ENCODE results near the gene IRF2BPL.
"Not testable (repeated sequence)": the region's sequence is repeated elsewhere in the genome, so short reads cannot be mapped to it uniquely, and the experiment has no call there.

IRF2BPL gene

DNA sequence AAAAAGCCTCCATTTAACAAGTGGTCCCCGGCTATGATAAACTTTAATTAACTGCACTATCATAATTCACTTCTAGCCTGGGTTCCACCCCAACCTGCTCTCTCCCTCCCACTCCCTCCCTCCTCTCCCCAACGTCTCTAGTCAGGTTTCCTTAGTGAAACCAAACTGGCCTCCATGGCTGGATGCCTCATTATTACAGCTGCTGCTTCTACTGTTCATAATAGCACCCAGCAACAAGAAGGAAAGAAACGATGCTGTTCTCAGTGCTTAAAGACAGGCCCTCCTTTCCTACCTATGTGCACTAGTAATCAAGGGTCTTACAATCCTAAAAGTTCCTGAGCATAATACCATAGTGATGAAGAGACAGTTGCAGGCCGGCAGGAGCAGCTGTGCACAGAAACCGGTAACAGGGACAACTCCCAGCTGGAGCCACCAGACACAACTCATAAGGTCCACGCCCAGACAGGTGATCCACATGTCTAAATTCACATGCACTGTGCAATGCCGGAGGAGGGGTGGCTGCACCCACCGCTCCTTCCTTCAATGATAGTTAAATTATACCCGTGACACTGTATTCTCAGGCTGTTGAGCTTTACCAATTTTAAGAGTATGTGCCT, 6.2 kb downstream of the IRF2BPL start:
- FAIRE-seq: no peak
- no peak for TF ChIP-seq POLR2A (IDR thresholded peaks at IDR 0.05; ENCODE audit: low read depth, low read length)
- DNase-seq (ENCODE audit: insufficient read length, low spot score): no peak

DNA sequence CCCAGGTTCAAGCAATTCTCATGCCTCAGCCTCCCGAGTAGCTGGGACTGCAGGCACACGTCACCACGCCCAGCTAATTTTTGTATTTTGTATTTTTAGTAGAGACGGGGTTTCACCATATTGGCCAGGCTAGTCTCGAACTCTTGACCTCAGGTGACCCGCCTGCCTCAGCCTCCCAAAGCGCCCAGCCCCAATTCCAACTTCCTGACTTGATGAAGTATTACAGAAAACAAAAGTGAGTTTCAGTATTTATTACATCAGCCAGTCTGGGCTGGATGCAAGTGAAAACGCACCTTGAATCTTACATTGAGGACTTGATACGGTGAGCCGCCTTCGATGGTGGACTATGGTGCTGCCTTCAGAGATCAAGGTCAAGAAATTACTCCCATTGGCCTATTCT, 7.1 kb downstream of the IRF2BPL start:
- not testable (repeated sequence) for DNase-seq (ENCODE audit: insufficient read length, low spot score); FAIRE-seq

DNA sequence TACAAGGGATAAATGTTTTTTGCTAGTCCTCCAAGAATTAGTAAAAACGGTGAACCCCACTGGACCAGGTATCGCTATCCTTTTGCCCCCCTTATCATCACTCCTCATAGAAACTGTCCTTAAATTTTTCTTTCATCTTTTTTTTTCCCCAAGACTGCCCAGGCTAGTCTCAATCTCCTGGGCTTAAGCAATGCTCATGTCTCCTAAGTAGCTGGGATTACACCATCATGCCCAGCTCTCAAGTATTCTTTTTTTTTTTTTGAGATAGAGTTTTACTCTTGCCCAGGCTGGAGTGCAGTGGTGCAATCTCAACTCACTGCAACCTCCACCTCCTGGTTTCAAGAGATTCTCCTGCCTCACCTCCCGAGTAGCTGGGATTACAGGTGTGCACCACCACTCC, 9.7 kb downstream of the IRF2BPL start:
- FAIRE-seq (no peak), DNase-seq (ENCODE audit: insufficient read length, low spot score) (no peak)
- no peak for TF ChIP-seq POLR2A (IDR thresholded peaks at IDR 0.05; ENCODE audit: low read depth, low read length)

DNA sequence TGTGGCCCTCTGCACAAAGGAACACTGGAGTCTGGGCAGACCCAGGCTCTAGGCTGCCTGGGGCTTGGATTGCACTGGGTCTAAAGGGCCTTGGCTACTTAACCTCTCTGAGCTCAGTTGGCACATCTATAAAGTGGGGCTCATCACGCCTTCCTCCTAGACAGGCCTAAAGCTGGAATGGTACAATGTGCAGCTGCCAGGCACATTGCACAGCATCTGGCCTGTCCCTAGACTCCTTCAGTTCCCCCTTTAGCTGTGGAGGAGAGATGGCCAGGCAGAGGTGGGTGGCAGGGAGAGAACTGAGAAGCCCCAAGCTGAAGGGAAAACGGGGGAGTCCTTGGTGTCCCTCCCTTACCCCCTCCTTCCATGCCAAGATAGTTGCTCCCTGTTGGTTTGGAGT, 10.8 kb downstream of the IRF2BPL start:
- FAIRE-seq (no peak), DNase-seq (ENCODE audit: insufficient read length, low spot score) (no peak)
- TF ChIP-seq POLR2A (IDR thresholded peaks at IDR 0.05; ENCODE audit: low read depth, low read length): no peak

DNA sequence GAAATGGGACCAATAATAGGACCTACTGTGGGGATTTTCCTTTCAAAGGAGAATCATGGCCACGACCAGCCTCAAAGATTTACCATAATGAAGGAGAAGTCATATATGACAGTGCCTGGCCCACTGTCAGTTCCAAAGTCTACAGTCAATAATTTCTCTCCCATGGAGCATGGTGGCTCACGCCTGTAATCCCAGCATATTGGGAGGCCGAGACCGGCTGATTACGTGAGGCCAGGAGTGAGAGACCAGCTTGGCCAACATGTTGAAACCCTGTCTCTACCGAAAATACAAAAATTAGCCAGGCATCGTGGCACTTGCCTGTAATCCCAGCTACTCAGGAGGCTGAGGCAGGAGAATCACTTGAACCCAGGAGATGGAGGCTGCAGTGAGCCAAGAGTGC, 13.8 kb downstream of the IRF2BPL start:
- no peak for FAIRE-seq
- DNase-seq (ENCODE audit: insufficient read length, low spot score): no peak
- no peak for TF ChIP-seq POLR2A (IDR thresholded peaks at IDR 0.05; ENCODE audit: low read depth, low read length)

DNA sequence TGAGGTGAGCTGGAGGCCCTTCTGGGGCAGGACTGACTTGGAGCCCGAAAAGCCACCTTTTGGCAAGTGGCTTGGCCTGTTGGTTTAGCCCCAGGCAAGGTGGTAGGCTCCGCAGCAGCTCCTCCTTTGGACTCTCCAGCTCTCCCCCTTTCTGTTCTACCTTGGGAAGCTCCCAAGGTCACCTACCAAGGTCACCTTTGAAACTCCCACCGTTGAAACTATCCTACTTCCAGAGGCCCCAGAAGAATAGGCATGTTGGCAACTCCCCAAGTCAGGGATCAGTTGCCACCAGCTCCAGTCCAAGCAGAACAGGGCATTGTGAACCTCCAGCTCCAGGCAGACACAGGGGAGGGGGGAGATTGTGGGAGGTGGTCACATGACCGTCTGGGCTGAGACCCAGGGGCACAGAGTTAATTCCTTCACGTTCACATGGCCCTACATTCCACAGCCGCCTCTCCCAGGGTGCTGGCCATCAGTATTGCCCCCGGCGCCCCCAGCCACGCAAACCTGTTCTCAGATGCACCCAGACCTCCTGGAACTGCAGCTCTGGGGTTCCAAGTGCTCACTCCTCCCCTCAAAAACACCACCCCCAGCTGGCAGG, 14.4 kb downstream of the IRF2BPL start:
- FAIRE-seq (no peak), DNase-seq (ENCODE audit: insufficient read length, low spot score) (no peak)

DNA sequence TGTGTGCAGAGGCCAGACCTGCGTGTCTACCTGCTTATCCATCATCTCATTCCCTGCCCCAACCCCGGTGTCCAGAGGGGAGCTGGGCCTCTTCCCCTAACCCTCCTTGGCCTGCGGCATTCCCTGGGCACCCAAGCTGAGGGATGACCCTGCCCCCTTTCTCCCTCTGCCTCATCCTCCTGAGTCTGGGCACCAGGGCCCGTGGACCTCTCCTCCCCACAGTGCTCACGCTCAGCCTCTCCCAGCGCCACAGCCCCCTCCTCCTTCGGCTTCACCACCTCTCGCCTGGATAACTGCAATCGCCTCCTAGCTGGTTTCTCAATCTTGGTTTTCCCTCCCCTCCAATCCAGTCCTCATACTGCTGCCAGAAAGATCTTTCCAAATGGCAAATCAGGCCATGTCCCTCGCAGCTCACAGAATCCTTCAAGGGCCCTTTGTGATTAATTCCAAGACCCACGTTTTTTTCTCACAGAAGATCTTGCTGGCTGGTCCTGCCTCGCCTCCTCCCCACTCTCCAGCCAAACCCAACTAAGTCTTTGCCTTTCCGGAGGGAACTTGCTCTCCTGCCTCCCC, 16.2 kb downstream of the IRF2BPL start:
- DNase-seq (ENCODE audit: insufficient read length, low spot score): no peak
- FAIRE-seq: no peak

More for the DNA sequence above, 14.4 kb downstream of the IRF2BPL start:
- TF ChIP-seq POLR2A (IDR thresholded peaks at IDR 0.05; ENCODE audit: low read depth, low read length): no peak

DNA sequence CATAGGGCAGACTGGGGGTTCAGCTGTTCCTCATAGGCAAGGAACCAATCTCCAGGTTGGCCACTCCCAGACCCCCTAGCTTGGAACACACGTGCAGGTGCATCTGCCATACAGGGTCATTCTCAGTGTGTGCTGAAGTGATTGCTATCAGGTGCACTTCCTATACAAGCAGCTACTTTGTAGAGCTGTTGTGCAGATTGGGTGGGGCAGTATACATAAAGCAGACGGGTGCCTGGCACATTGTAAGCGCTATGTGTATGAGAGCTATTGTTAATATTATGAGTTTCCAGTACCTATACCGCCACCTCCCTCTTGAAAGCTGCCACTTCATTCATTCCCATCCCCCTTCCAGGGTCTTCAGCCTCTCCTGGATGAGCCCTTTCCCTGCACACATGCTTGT, 17.3 kb downstream of the IRF2BPL start:
- no peak for TF ChIP-seq POLR2A (IDR thresholded peaks at IDR 0.05; ENCODE audit: low read depth, low read length)
- FAIRE-seq (no peak), DNase-seq (ENCODE audit: insufficient read length, low spot score) (no peak)

More for the DNA sequence above, 16.2 kb downstream of the IRF2BPL start:
- no peak for TF ChIP-seq POLR2A (IDR thresholded peaks at IDR 0.05; ENCODE audit: low read depth, low read length)

DNA sequence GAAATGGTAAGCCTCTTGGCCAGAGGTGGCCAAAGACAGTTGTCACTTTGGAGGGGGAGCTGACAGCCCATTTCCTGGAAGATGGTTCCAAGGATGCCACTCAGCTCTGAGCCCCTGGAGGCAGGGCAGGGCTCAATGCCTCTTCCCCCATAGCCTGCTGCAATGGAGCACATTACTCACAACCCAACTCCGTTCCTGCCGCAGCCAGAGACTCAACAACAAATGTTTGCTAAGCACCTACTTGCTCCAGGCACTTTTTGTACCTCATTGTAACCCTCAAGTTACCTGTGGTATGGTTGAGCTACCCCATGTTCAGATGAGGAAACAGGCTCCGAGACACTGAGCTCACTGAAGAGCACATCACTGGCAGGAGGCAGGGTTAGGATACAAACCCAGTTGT, 19.5 kb downstream of the IRF2BPL start:
- FAIRE-seq (no peak), DNase-seq (ENCODE audit: insufficient read length, low spot score) (no peak)
- TF ChIP-seq POLR2A (IDR thresholded peaks at IDR 0.05; ENCODE audit: low read depth, low read length): no peak

DNA sequence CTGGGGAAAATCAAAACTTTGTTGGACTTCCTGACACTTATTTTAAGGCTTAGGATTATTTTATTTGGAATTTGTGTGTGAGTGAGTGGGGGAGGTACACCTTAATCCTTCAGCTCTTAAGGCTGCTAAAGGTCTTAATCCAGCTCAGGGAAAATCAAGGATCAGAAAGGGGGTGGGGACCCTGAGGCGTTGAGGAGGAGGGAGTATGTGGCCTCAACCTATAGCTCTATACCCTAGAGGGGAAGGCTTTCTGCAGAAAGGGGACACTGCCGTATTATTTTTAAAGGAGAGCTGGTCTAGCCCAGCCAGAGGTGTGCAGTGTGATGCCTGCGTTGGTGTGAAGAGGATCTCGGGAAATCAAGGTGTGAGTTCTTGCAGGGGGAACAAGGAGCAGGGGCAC, 20.0 kb downstream of the IRF2BPL start:
- FAIRE-seq (no peak), DNase-seq (ENCODE audit: insufficient read length, low spot score) (no peak)
- no peak for TF ChIP-seq POLR2A (IDR thresholded peaks at IDR 0.05; ENCODE audit: low read depth, low read length)

DNA sequence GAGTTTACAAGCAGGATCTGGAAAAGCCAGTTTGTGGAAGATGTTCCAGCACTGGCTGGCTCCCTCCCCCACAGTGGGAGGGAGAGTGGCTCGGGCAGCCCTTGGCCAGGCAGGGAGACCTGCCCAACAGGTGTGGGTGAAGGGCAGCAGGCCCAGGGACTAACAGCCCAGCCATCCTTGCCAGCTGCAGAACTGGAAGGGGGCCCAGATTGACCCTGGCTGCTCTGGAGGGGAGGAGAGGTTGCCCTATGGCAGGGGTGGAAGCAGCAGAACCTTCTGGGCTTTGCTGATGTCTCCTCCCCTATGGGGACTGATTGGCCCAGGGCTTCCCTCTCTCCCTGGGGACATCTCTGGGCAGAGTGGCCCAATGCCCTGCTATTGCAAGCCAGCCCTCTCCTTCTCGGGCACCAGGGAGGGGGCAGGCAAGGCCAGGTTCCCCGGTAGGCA, 20.5 kb downstream of the IRF2BPL start:
- FAIRE-seq (no peak), DNase-seq (ENCODE audit: insufficient read length, low spot score) (no peak)
- TF ChIP-seq POLR2A (IDR thresholded peaks at IDR 0.05; ENCODE audit: low read depth, low read length): no peak

DNA sequence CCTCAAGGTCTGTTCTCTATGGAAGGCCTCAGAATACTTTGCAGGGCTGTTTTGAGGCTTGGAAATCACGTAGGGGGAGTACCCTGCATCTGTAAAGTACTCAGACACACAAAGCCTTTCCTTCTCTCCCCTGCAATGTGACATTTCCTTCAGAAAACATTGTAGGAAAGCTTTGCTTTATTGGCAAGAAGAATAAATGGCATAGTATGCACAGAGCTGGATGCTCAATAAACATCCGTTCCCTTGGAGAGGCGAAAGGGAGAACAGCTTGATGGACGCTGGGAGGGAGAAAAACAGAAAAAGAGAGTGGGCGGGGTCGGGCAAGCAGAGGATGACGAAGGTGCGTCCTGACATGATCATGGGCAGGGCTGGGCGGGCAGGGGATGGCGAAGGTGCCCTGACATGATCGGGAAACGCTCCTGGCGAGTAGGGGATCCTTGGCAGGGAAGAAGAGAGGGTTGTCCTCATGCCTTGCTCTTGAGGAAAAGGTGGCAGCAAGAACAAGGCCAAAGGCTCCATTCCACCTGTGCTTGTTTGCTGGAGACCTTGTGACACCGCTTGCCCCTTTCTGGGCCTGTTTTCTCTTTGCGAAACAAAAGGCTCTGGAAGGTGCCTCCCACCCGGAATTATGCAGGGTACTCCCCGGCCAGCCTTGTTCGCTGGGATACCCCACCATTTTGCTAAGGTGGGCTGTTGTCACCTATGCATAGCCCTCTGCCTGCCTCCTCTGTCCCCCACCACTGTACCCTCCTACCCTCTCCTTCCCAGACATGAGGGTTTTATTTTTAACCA, 21.1 kb downstream of the IRF2BPL start:
- no peak for TF ChIP-seq POLR2A (IDR thresholded peaks at IDR 0.05; ENCODE audit: low read depth, low read length)
- no peak for FAIRE-seq
- no peak for DNase-seq (ENCODE audit: insufficient read length, low spot score)

DNA sequence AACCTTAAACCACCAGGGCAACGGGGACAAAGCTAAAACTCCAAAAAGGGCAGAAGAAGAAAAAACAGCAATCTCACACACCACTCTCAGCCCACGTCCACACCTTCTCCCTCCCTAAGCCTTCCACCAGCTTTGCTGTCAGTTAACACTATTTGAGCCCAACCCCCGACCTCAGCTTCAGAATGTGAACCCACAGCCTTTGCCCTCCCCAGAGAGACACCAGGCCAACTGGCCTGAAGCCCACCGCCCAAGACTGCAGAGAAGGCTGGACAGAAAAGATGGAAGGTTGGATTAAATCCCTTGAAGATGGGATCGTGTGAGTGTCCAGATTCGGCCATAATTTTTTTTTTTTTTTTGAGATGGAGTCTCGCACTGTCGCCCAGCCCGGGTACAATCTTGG, 22.4 kb downstream of the IRF2BPL start:
- no peak for FAIRE-seq
- no peak for DNase-seq (ENCODE audit: insufficient read length, low spot score)
- TF ChIP-seq POLR2A (IDR thresholded peaks at IDR 0.05; ENCODE audit: low read depth, low read length): no peak

DNA sequence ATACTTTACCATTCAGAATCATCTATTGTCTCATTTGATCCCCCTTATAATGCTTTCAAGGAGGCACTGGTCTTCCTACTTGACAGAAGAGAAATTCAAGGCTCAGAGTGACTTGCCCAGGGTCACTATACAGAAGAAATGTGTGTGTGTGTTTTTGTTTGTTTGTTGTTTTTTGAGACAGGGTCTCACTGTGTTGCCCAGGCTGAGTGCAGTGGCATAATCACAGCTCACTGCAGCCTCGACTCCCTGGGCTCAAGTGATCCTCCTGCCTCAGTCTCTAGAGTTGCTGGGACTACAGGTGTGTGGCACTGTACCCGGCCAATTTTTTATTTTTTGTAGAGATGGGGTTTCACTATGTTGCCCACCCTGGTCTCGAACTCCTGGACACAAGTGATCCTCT, 22.9 kb downstream of the IRF2BPL start:
- no peak for DNase-seq (ENCODE audit: insufficient read length, low spot score)
- no peak for TF ChIP-seq POLR2A (IDR thresholded peaks at IDR 0.05; ENCODE audit: low read depth, low read length)
- no peak for FAIRE-seq

All from H54 (cell line).